ENCODE results near the gene NT5DC3.

GRCh38 chr12:103829092-103829491 is 11.9 kb downstream of the NT5DC3 start:
- TF ChIP-seq CTCF (IDR thresholded peaks at IDR 0.05) (no peak), POLR2A (IDR thresholded peaks at IDR 0.05) (no peak)
